ENCODE data around the gene FKBP15.

GRCh38 chr9:113222482-113222841 is 1.4 kb upstream of the FKBP15 start:
- TF ChIP-seq CTCF (IDR thresholded peaks at IDR 0.05) (no peak), EP300 (IDR thresholded peaks at IDR 0.05) (no peak)

All from upper lobe of left lung (tissue), 4 donors.